GM12892 (cell line): Measurements from ENCODE around the gene CTNS.

ENCODE experiments used
- POLR2A ChIP-seq: IDR thresholded peaks from 2 replicates; pipeline ENCODE4 v1.6.1; 2011; ENCODE audit warnings: low read depth, low read length, control low read depth
- POLR2AphosphoS5 ChIP-seq: IDR thresholded peaks from 2 replicates; pipeline ENCODE4 v1.6.1; 2011; ENCODE audit warnings: low read depth, low read length, control low read depth

DNA sequence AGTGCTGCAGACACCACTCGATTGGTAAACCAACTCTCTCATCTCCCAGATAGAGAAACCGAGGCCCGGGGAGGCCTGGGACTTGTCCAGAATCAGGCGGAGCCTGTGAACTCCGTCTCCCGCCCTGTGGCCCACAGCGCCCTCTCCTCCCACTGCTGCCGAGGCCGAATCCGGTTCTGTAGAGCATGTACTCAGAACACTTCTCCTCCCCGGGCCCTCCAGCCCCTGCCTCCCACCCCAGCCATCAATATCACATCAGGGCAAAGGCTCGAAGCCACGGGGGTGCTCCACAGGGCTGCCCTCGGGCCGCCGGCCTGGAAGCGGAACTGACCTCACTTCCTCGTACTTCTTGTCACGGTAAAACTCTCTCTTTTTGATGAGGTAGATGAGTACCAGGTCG, 45.0 kb downstream of the CTNS start:
- TF ChIP-seq POLR2AphosphoS5: no peak
- no peak for TF ChIP-seq POLR2A
